Right lobe of liver (tissue), 6 donors: Measurements from ENCODE around the gene VSIG1. TPM values are rescaled to one million over a fixed set of nuclear protein-coding genes. Genes with fewer than 3 reads are reported as not detected.

Experiments used
- ATAC-seq, 4 donors: fragments of 200-7000 bp; cut with Tn5 transposase; one replicate each; pipeline ENCODE4 v1.9.1; 2020; ENCODE audit warnings: mild to moderate bottlenecking in 4 of 4, moderate library complexity in 4 of 4
- DNase-seq, 3 donors: peaks; one replicate each; pipeline ENCODE4 v3.0.0-alpha.2; 2020
- H3K27ac ChIP-seq, 3 donors: fragments of 200-600 bp; one replicate each; pipeline ENCODE4 v1.8.0; 2022
- H3K27me3 ChIP-seq, 2 donors: fragments of 200-600 bp; one replicate each; pipeline ENCODE4 v1.8.0; 2022
- H3K36me3 ChIP-seq, 4 donors: fragments of 200-600 bp; sonication (generic) in 1 of 4; one replicate each; pipeline versions ENCODE4 v1.5.1 to v1.8.0; 2017 to 2022; ENCODE audit warnings: control low read depth in 1 of 4
- H3K4me1 ChIP-seq, 4 donors: fragments of 200-600 bp; sonication (generic) in 1 of 4; one replicate each; pipeline versions ENCODE4 v1.5.1 to v1.8.0; 2017 to 2022; ENCODE audit warnings: control low read depth in 1 of 4
- H3K4me3 ChIP-seq, 3 donors: fragments of 200-600 bp; one replicate each; pipeline ENCODE4 v1.8.0; 2022
- H3K9me3 ChIP-seq, 4 donors: fragments of 200-600 bp; sonication (generic) in 1 of 4; one replicate each; pipeline versions ENCODE4 v1.5.1 to v1.8.0; 2017 to 2022; ENCODE audit warnings: control low read depth in 1 of 4
- POLR2A ChIP-seq: fragments of 450-650 bp; IDR thresholded peaks from one replicate; pipeline ENCODE4 v1.6.1; 2017; ENCODE audit warnings: antibody characterized with exemption, mild to moderate bottlenecking
- WGBS: methylation state at CpG from one replicate; pipeline ENCODE4 v1.1.6; 2018; ENCODE audit warnings: low coverage, low lambda C conversion rate; ENCODE audit not compliant: insufficient coverage; ENCODE audit errors: missing lambda C conversion rate; 5-methylcytosine and 5-hydroxymethylcytosine counted together
- intact Hi-C, 2 donors: fragments of 100-400 bp; cut with DNase I; formaldehyde crosslinking; loops; one replicate each; pipeline versions ENCODE4 v1.11.2 to v1.14.1; 2022
- total RNA-seq, 6 experiments: library from RNA; depleted of rRNA in 2 of 6; stranded (reverse); fragments of >200 nt in 2 of 6; fragmentation: NEBNext Ultra II Directional in 3 of 6; extraction: Animal tissue kit (Norgen Biotek cat#: 25700) in 3 of 6; gene quantifications; one replicate each; pipeline versions ENCODE4 v1.1.0 to v1.2.4, GENCODE V29; 2016 to 2023
- TF ChIP-seq, protein P1 (sequence below), 4 donors: fragments of 200-600 bp in 3 of 4; fragments of 450-650 bp in 1 of 4; IDR thresholded peaks; one replicate each; pipeline versions ENCODE4 v1.5.1 to v1.8.0; 2016 to 2022; ENCODE audit warnings: antibody characterized with exemption in 4 of 4, mild to moderate bottlenecking in 2 of 4
- donor health status: DM: no; HTN: yes; CAD: no.
- donor health status: DM: no; HTN: no; CAD: no.
- donor health status: DM: no; HTN: no; CAD: no.
- donor health status: DM: no; HTN: yes; CAD: no.
- donor health status: DM: no; HTN: yes; CAD: no.

Gene VSIG1
- total RNA-seq, 6 experiments from 2014 or later = not detected

DNA sequence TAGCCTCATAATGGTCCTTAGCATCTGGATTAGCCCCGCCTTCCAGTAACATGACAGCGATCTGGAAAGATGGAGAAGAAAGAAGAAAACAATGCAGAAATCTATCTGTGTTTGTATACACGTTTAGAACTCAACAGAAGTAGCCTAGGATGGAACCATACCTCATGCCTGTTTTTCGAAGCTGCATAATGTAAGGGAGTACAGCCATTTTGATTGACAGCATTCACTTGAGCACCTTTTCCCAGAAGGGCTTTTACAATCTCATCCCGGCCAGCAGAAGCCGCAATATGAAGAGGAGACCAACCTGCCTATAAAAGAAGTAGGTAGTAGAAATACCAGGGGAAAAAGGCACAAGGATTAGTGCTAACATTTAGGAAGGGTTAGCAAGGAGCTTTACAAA lies 42.9 kb downstream of the VSIG1 start:
- intact Hi-C loops = no loop called here
- no peaks in the 10 kb centered on the region for H3K4me1 ChIP-seq
- H3K4me3 ChIP-seq = no peak overlapping the region
- DNase-seq (no peak), ATAC-seq (no peak)
- 69% methylated on average over 6 of the region's 6 CpGs for WGBS
- no peaks in the 10 kb centered on the region for H3K9me3 ChIP-seq
- TF ChIP-seq, protein P1, sequence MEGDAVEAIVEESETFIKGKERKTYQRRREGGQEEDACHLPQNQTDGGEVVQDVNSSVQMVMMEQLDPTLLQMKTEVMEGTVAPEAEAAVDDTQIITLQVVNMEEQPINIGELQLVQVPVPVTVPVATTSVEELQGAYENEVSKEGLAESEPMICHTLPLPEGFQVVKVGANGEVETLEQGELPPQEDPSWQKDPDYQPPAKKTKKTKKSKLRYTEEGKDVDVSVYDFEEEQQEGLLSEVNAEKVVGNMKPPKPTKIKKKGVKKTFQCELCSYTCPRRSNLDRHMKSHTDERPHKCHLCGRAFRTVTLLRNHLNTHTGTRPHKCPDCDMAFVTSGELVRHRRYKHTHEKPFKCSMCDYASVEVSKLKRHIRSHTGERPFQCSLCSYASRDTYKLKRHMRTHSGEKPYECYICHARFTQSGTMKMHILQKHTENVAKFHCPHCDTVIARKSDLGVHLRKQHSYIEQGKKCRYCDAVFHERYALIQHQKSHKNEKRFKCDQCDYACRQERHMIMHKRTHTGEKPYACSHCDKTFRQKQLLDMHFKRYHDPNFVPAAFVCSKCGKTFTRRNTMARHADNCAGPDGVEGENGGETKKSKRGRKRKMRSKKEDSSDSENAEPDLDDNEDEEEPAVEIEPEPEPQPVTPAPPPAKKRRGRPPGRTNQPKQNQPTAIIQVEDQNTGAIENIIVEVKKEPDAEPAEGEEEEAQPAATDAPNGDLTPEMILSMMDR (IDR thresholded peaks at IDR 0.05) = no peak
- TF ChIP-seq POLR2A = no peak
- H3K27me3 ChIP-seq = no peaks in the 10 kb centered on the region
- H3K36me3 ChIP-seq = peaks cover 0 to 18% (median 0%) of the 10 kb centered on the region in 4 donors
- no peak overlapping the region for H3K27ac ChIP-seq

DNA sequence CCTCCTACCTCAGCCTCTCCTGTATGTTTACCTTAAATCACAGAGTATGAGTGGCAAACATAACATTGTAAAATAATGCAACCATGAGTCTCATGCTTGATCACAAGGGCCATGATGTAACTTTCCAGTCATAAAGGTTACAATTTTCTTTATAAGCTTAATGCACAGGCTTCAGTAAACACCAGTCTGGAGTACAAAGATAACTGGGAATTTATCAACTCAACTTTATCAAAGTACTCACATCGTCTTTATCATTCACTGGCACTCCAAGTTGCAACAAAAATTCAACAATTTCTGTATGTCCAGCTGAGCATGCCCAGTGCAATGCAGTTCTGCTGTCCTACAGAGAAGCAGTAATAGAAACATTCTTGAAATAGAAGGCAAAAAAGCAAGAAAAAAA lies 43.6 kb downstream of the VSIG1 start:
- no peak for ATAC-seq
- TF ChIP-seq, protein P1 (IDR thresholded peaks at IDR 0.05) = no peak

DNA sequence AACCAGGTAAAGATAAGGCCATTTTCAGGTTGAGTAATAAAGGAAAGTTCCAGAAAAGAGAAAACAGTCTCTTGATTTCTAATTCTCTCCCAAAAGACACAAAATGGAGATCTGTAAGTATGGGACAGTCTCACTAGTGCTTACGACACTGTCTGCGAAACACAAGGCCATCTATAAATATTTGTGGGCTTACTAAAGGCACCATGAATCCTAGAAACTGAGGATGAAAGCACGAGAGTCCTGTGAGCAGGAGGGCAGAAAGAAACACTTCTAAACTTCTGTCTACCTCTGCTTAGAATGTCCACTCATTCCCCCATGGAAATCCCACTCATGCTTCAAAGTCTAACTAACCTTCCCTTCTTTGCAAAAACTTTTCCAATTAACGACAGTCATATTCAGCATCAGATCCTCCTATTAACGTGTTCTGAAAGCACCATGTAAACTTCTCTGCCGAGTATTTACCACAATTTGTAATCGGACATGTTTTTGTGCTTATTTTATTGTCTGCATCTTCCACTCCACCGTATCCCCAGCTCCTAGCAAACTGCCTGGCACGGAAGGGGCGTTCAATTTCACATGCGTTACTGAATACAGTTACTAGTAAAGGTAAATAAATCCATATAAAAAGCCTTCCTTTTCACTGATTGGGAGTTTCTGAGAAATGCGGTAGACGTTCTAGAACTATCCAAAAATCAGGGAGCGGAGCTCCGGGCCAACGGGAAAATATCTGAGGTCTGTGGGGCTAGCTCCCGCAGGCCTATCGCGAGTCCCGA lies 45.8 kb downstream of the VSIG1 start:
- H3K27ac ChIP-seq = peak overlapping the region; percentile 71 to 73 (median 73)
- intact Hi-C loops = no loop called here
- DNase-seq = no peak
- H3K9me3 ChIP-seq = no peaks in the 10 kb centered on the region
- H3K27me3 ChIP-seq = no peaks in the 10 kb centered on the region
- peak overlapping the region; percentile 44 to 65 (median 61) for H3K4me3 ChIP-seq
- WGBS = 18% methylated on average over 14 of the region's 20 CpGs
- no peak for TF ChIP-seq POLR2A
- TF ChIP-seq, protein P1 (IDR thresholded peaks at IDR 0.05) = no peak
- no peaks in the 10 kb centered on the region for H3K4me1 ChIP-seq
- peaks cover 0 to 18% (median 0%) of the 10 kb centered on the region in 4 donors for H3K36me3 ChIP-seq
- ATAC-seq = no peak

More for the DNA sequence above, 43.6 kb downstream of the VSIG1 start:
- WGBS = 50% methylated on average over 1 of the region's 1 CpG
- no peaks in the 10 kb centered on the region for H3K9me3 ChIP-seq
- peaks cover 0 to 18% (median 0%) of the 10 kb centered on the region in 4 donors for H3K36me3 ChIP-seq
- no peaks in the 10 kb centered on the region for H3K4me1 ChIP-seq
- intact Hi-C loops = no loop called here
- no peak overlapping the region for H3K27ac ChIP-seq
- H3K27me3 ChIP-seq = no peaks in the 10 kb centered on the region
- no peak for DNase-seq
- H3K4me3 ChIP-seq = no peak overlapping the region

DNA sequence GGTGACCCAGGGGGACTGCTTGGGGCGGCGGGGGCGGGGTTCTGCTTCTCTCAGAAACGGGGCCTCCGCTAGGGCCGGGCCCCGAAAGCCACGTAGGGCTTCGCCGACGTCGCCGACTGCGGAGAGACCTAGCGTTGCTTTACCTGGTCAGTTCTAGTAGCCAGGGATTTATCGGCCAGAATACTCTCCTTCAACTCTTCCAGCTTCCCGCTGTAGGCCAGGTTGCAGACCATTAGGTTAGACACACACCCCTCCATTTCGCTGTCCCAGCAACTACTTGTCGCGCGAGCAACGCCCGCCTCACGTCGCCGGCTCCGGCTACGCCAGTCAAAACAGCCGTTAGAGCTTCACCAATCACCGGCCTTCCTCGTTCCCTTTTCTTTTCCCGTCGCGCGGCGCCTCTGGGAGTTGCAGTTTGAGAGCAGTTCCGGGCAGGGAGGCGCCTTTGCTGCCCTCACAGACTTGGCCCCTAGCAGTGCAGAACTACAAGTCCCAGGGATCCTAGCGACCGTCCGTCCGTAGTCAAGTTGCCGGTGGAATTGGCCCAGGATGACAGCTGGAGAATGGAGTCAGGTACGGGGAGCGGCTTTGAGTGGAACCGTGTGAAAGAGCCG lies 46.5 kb downstream of the VSIG1 start, which contains the start of the genes ATG4A and PSMD10:
ATG4A (plus strand) TSS at position 515 of the 614 bp plus-strand sequence; CDS start at position 564, 49 bp downstream.
PSMD10 (minus strand) TSS at position 279 of the 614 bp plus-strand sequence; CDS start at position 257, 22 bp downstream.
- peak within 1 kb of the TSS; percentile 71 to 73 (median 73) for H3K27ac ChIP-seq
- TF ChIP-seq, protein P1 (IDR thresholded peaks at IDR 0.05) = peak in 1 of 4 donors; percentile 9
- TF ChIP-seq POLR2A = peak; percentile 56
- WGBS = 31% methylated on average over 23 of the region's 47 CpGs
- no peaks in the 10 kb centered on the region for H3K9me3 ChIP-seq
- intact Hi-C loops = no loop called here
- H3K4me3 ChIP-seq = peak within 1 kb of the TSS; percentile 44 to 65 (median 61)
- H3K27me3 ChIP-seq = no peaks in the 10 kb centered on the region
- ATAC-seq (peak; percentile 96 to 98 (median 98)), DNase-seq (peak; percentile 93 to 95 (median 95))
- no peaks in the 10 kb centered on the region for H3K4me1 ChIP-seq
- peaks cover 0 to 13% (median 0%) of the 10 kb centered on the region in 4 donors for H3K36me3 ChIP-seq
